ENCODE measurements around the gene TEX44.
"Not testable (repeated sequence)": the region's sequence is repeated elsewhere in the genome, so short reads cannot be mapped to it uniquely, and the experiment has no call there.

TEX44 gene

GRCh38 chr2:231592636-231593145 is at the start of gene TEX44:
TSS of gene TEX44 (plus strand) at chr2:231592864. CDS start at chr2:231592952, 88 bp downstream.
- no peak for DNase-seq

GRCh38 chr2:231545105-231545902 is 47.4 kb upstream of the TEX44 start:
- DNase-seq = peak; percentile 97

GRCh38 chr2:231546014-231546715 is 46.5 kb upstream of the TEX44 start:
- DNase-seq = no peak

- no peak for DNase-seq
Observed at GRCh38 chr2:231547315-231548110, 45.2 kb upstream of the TEX44 start.

- DNase-seq = no peak
Observed at GRCh38 chr2:231548752-231549151, 43.9 kb upstream of the TEX44 start.

GRCh38 chr2:231549446-231550239 is 43.0 kb upstream of the TEX44 start:
- no peak for DNase-seq

GRCh38 chr2:231552752-231553151 is 39.9 kb upstream of the TEX44 start:
- DNase-seq = no peak

- DNase-seq = no peak
Observed at GRCh38 chr2:231554327-231554726, 38.3 kb upstream of the TEX44 start.

- DNase-seq = peak; percentile 43
Observed at GRCh38 chr2:231554748-231555545, 37.7 kb upstream of the TEX44 start.

- not testable (repeated sequence) for DNase-seq
Observed at GRCh38 chr2:231556496-231556895, 36.2 kb upstream of the TEX44 start.

- DNase-seq = no peak
Observed at GRCh38 chr2:231556981-231557380, 35.7 kb upstream of the TEX44 start.

GRCh38 chr2:231557571-231558217 is 35.0 kb upstream of the TEX44 start:
- DNase-seq = peak; percentile 86

GRCh38 chr2:231563378-231563961 is 29.2 kb upstream of the TEX44 start:
- peak; percentile 70 for DNase-seq

- no peak for DNase-seq
Observed at GRCh38 chr2:231565887-231566594, 26.6 kb upstream of the TEX44 start.

- DNase-seq = no peak
Observed at GRCh38 chr2:231567159-231567558, 25.5 kb upstream of the TEX44 start.

- DNase-seq = no peak
Observed at GRCh38 chr2:231568098-231568784, 24.4 kb upstream of the TEX44 start.

- DNase-seq = no peak
Observed at GRCh38 chr2:231568785-231569435, 23.8 kb upstream of the TEX44 start.

- DNase-seq = peak; percentile 15
Observed at GRCh38 chr2:231570915-231571314, 21.7 kb upstream of the TEX44 start.

Measured in OCI-M1 (cell line).